ENCODE results near the gene NFRKB.

The NFRKB gene

DNA sequence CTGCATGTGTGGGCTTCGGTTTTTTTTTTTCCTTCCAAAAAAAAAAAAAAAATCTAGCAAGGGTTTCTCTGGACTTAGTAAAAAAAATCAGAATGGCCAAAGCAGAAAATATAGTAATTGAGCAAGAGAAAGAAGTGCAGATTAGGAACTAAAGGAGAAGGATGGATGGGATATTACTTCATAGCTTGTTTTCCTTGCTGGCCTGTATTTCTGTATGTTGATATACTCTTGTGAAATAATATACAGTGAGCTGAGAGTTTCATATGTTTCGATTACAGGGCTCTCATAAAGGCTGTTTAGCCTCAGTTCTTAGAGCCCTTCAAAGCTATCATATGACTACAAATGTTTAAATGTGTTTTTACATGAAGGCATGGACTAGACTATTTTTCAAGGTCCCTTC lies 34.3 kb upstream of the NFRKB start:
- POLR2A ChIA-PET (ENCODE audit: low non-redundant PET) = interaction anchor here (1.1 kb wide), 1 partner anchor 142 kb away, joined by 5 read pairs; no protein-coding TSS in a partner anchor
- TF ChIP-seq, protein P1, sequence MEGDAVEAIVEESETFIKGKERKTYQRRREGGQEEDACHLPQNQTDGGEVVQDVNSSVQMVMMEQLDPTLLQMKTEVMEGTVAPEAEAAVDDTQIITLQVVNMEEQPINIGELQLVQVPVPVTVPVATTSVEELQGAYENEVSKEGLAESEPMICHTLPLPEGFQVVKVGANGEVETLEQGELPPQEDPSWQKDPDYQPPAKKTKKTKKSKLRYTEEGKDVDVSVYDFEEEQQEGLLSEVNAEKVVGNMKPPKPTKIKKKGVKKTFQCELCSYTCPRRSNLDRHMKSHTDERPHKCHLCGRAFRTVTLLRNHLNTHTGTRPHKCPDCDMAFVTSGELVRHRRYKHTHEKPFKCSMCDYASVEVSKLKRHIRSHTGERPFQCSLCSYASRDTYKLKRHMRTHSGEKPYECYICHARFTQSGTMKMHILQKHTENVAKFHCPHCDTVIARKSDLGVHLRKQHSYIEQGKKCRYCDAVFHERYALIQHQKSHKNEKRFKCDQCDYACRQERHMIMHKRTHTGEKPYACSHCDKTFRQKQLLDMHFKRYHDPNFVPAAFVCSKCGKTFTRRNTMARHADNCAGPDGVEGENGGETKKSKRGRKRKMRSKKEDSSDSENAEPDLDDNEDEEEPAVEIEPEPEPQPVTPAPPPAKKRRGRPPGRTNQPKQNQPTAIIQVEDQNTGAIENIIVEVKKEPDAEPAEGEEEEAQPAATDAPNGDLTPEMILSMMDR (conservative IDR thresholded peaks at IDR 0.05; ENCODE audit: low read depth) = no peak
- no peak for DNase-seq (ENCODE audit: low spot score)
- CTCF ChIA-PET = interaction anchor here (0.6 to 2.2 kb wide), 4 partner anchors 202 to 338 kb away, joined by 3 to 7 read pairs (median 4); no protein-coding TSS in a partner anchor
- no peak overlapping the region for H3K27ac ChIP-seq

DNA sequence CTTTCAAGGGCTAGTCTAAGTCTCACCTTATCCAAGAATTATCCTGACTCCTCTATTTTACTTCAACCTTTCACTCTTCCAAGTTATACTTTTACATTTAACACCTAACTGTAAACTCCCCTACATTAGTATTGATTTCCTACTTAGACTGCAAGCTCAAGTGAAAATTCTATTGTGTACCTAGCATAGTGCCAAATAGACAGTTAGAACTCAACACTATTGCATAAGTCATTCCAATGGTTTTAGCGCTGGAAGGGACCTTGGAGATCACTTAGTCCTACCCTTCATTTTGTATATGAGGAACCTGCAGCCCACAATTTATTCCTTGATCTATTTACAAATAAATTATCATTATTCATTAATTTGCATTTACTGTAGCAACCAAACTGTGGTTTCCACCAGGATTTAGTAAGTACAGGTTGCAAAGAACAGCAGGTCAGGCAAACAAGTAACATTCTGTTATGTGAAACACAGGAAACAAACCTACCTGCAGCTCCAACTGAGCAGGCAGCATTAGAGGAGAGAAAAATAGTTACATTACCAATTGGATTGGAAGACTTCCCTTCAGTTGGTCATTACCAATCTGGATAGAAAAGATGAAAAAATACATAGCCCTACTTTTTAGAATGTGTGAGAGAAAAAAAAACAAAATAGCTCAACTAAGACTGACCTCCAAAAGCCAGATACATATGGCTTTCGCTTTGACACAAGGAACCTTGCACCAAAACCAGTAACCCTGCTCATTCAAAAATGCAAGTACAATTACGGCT lies 33.7 kb upstream of the NFRKB start:
- H3K27ac ChIP-seq = no peak overlapping the region
- TF ChIP-seq, protein P1 (conservative IDR thresholded peaks at IDR 0.05; ENCODE audit: low read depth) = no peak
- ChIA-PET POLR2A (ENCODE audit: low non-redundant PET) (interaction anchor here (1.1 kb wide), 1 partner anchor 142 kb away, joined by 5 read pairs; no protein-coding TSS in a partner anchor), CTCF (interaction anchor here (0.6 to 2.2 kb wide), 3 partner anchors 203 to 220 kb away, joined by 3 to 7 read pairs (median 3); no protein-coding TSS in a partner anchor)
- no peak for DNase-seq (ENCODE audit: low spot score)

DNA sequence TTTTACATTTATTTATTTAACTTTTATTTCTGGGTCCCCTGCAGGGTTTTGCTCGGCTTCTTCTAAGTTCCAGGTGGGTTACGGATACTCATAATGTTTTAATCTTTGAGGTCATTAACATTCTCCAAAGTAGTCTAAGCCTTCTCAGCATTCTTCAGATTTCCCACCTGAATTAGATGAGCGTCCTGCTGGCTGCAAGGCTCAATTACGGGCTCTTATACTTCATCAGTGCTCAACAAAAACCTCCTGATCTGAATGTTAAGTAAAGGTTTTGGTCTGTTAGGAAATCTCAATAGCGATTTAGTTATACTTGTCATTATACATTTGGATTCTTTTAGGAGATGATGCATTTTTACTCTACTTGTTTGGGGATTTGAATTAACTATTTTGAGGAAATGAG lies 27.3 kb upstream of the NFRKB start:
- no peak overlapping the region for H3K27ac ChIP-seq
- no peak for DNase-seq (ENCODE audit: low spot score)
- POLR2A ChIA-PET (ENCODE audit: low non-redundant PET) = no interaction called here
- CTCF ChIA-PET = interaction anchor here (0.7 to 1.8 kb wide), 12 partner anchors 16 to 437 kb away, joined by 3 to 17 read pairs (median 4); no protein-coding TSS in a partner anchor
- TF ChIP-seq, protein P1 (conservative IDR thresholded peaks at IDR 0.05; ENCODE audit: low read depth) = no peak

DNA sequence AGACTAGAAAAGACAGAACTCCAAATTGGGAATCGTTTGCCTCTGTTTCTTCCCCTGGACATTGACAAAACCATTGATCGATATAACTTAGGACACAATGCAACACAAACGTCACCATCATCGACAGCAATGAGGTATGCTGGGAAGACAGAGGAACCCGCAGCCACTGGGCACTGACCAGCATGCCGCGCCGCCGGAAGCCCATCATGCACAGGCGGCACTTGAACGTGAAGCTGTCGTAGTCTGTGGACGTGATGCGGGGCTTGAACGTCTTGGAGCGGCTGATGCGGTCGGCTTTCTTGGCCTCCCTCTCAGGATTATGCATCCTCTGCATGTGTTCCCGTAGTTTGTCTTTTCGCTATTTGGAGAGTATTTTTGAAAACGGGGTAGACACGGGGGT lies 23.0 kb upstream of the NFRKB start:
- CTCF ChIA-PET = no interaction called here
- POLR2A ChIA-PET (ENCODE audit: low non-redundant PET) = no interaction called here

DNA sequence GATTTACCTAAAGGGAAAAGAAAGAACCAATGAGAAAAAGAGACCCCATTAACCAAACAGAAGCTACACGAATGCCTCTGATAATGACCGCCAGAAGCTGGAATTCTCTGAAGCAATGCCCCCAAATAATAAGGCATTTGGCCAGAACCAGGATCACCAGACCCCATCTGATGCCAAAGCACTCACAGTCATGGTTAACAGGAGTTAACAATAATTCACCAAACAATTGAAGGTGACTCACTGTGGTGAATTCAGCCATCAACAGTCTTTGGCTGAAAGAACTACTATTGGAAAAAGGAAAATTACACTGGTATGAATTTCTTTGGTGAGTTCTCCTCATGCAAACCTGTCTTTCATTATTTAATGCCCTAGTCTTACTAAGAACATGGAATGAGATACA lies 21.9 kb upstream of the NFRKB start:
- ChIA-PET POLR2A (ENCODE audit: low non-redundant PET) (no interaction called here), CTCF (no interaction called here)
- DNase-seq (ENCODE audit: low spot score) = no peak
- TF ChIP-seq, protein P1 (conservative IDR thresholded peaks at IDR 0.05; ENCODE audit: low read depth) = no peak
- no peak overlapping the region for H3K27ac ChIP-seq

More for the DNA sequence above, 23.0 kb upstream of the NFRKB start:
- TF ChIP-seq, protein P1 (conservative IDR thresholded peaks at IDR 0.05; ENCODE audit: low read depth) = no peak
- DNase-seq (ENCODE audit: low spot score) = no peak
- no peak overlapping the region for H3K27ac ChIP-seq

DNA sequence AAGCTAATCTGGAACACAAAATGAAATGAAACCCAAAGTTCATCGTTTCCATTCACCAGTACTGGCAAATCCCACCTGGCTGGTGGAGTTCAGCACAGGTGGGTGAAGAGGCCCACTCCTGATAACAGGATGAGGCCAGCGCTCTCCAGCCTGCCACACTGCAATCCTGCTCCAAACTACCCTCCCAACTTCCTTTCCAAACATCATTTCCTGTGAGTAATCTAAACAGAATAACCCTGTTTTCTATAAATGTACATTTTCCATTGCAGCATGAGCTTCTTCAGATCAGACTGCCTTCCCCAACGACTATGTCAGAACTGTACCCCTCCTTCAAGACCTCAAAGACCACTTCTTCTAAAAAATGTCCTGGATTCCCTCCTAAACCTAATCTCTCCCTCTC lies 15.9 kb upstream of the NFRKB start:
- TF ChIP-seq, protein P1 (conservative IDR thresholded peaks at IDR 0.05; ENCODE audit: low read depth) = no peak
- ChIA-PET CTCF (no interaction called here), POLR2A (ENCODE audit: low non-redundant PET) (no interaction called here)
- DNase-seq (ENCODE audit: low spot score) = no peak
- H3K27ac ChIP-seq = no peak overlapping the region

All from RWPE1 (cell line).